HG03460 (cell line): ENCODE results near the gene C10orf105.

Experiments
- ATAC-seq: cut with Tn5 transposase; IDR thresholded peaks from one replicate; pipeline ENCODE4 v1.9.1; 2021; ENCODE audit not compliant: unreplicated experiment

The C10orf105 gene

GRCh38 chr10:71717551-71717951, 2.0 kb downstream of the C10orf105 start:
- ATAC-seq, result no peak

- ATAC-seq, result no peak
These were observed 2.5 kb downstream of the C10orf105 start for GRCh38 chr10:71717056-71717455.

- no peak for ATAC-seq
These were observed 3.2 kb downstream of the C10orf105 start for GRCh38 chr10:71716426-71716825.

GRCh38 chr10:71715860-71716259, 3.7 kb downstream of the C10orf105 start:
- no peak for ATAC-seq

- ATAC-seq, result no peak
These were observed 4.6 kb downstream of the C10orf105 start for GRCh38 chr10:71715026-71715425.

GRCh38 chr10:71714592-71714991, 5.0 kb downstream of the C10orf105 start:
- ATAC-seq, result no peak

GRCh38 chr10:71714031-71714410, 5.6 kb downstream of the C10orf105 start:
- no peak for ATAC-seq

GRCh38 chr10:71713135-71714030, 6.2 kb downstream of the C10orf105 start:
- ATAC-seq, result no peak

GRCh38 chr10:71712572-71713134, 6.9 kb downstream of the C10orf105 start:
- ATAC-seq, result no peak

- no peak for ATAC-seq
These were observed 7.4 kb downstream of the C10orf105 start for GRCh38 chr10:71712170-71712569.

- no peak for ATAC-seq
These were observed 8.4 kb downstream of the C10orf105 start for GRCh38 chr10:71711052-71711623.

- no peak for ATAC-seq
These were observed 9.1 kb downstream of the C10orf105 start for GRCh38 chr10:71710519-71710918.

GRCh38 chr10:71708897-71709882, 10.4 kb downstream of the C10orf105 start:
- ATAC-seq, result no peak

GRCh38 chr10:71708301-71708703, 11.3 kb downstream of the C10orf105 start:
- no peak for ATAC-seq

- no peak for ATAC-seq
These were observed 12.3 kb downstream of the C10orf105 start for GRCh38 chr10:71707240-71707789.

- ATAC-seq, result no peak
These were observed 13.1 kb downstream of the C10orf105 start for GRCh38 chr10:71706216-71707121.

- ATAC-seq, result no peak
These were observed 14.0 kb downstream of the C10orf105 start for GRCh38 chr10:71705582-71705981.

GRCh38 chr10:71704816-71705215, 14.8 kb downstream of the C10orf105 start:
- ATAC-seq, result no peak

GRCh38 chr10:71703577-71703976, 16.0 kb downstream of the C10orf105 start:
- no peak for ATAC-seq
